Measurements from ENCODE around the gene ARSG.

- TF ChIP-seq POLR2A (IDR thresholded peaks at IDR 0.05; ENCODE audit: low read length): no peak
- TF ChIP-seq GATA1 (IDR thresholded peaks at IDR 0.05; ENCODE audit: low read depth, low read length): no peak
These were observed 3.8 kb downstream of the ARSG start for GRCh38 chr17:68295086-68295485.
